GM19395 (cell line): Measurements from ENCODE around the gene PARP11.

Experiments used
- ATAC-seq: cut with Tn5 transposase; IDR thresholded peaks from one replicate; pipeline ENCODE4 v1.9.1; 2021; ENCODE audit warnings: mild to moderate bottlenecking, moderate library complexity; ENCODE audit not compliant: unreplicated experiment

The PARP11 gene

DNA sequence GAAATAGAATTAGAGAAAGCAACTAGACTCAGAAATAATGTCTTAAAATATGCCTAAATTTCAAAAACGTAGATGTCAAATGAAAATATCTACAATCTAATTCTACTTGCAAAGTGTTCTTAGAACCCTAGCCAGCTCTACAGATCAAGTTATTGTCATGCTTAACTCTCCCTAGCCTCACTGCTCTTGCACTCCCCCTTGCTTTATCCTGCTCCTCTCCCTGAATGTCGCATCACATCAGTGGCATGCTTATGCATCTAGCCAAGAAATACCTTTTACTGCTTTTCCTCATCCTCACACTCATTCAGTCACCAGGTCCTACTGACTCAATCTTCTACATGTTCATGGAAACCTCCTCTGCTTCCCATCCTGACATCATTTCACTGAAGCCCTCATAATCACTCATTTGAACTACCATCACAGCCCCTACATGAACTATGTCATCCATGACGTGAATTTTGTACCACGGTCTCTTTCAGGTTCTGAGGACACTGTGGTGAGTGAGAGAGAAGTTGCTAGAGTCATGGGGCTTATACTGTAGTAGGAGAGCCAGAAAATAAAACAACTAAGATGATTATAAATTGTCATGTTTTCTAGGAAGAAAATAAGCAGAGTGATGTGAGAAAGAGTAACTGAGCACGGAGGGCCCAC is 97.7 kb downstream of the PARP11 start:
- ATAC-seq = no peak

DNA sequence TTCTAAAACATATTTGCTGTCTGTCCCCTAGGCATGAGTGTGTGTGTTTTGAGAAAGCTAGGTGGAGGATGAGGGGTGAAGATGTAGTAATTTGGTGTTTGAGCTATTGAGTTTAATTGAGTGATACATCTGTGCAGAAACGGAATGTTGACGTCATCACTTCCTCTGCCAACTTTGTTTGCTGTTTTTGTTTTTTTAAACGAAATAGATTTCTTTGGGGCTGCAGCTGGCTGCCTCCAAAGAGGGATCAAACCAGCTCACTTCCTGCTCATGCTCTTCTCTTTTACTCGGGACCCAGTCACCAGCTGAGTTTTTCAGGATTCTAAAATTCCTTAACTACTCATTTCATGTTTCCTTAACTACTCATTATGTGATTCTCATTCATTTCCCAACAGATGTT is 100.8 kb downstream of the PARP11 start:
- ATAC-seq = no peak

DNA sequence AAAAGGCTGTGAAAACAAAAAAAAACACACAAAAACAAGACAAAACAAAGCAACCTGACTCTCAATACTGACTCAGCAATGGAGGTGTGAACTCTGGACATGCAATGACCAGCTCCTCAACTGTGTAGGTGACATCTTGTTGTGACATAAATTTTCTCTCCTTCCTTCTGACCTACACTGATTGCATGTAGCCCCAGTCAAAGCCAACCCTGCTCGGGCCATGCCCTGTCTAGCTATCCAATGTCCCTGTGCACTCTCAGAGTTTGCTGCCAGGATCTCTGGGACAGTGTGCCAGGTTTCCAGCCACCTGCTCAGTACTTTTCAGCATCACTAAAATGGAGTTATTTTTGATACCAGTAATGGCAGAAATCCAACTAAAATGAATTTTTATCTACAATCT is 101.3 kb downstream of the PARP11 start:
- ATAC-seq = no peak

DNA sequence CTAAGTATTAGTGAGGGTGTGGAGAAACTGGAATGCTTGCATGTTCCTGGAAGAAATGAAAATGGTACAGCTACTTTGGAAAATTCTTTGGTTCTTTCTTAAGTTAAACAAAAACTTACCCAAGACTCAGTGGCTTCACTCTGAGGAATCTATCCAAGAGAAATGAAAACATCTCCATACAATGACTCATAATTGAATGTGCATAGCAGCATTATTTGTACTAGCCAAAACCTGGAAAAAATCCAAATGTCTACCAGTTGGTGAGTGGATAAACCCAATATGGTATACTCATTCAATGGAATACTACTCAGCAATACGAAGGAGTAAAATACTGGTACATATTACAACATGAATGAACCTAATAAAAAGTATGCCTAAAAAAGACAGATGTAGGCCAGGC is 102.3 kb downstream of the PARP11 start:
- no peak for ATAC-seq

DNA sequence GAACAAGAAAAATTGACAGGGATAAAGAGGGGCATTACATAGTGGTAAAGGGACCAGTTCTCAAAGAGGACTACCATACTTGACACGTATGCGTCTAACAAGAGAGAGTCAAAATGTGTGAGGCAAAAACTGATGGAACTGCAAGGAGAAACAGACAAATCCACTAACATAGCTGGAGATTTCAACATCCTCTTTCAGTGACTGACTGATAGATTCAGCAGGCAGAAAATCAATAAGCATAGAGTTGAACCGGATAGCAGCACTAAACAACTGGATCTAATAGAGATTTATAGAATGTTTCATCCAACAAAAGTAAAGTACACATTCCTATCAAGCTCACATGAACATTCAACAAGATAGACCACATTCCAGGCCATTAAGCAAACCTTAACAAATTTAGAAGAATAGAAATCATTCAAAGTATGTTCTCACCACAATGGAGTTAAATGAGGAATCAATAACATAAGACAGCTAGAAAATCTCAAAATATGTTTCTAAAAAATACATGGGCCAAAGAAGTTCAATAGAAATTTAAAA is 104.2 kb downstream of the PARP11 start:
- no peak for ATAC-seq

DNA sequence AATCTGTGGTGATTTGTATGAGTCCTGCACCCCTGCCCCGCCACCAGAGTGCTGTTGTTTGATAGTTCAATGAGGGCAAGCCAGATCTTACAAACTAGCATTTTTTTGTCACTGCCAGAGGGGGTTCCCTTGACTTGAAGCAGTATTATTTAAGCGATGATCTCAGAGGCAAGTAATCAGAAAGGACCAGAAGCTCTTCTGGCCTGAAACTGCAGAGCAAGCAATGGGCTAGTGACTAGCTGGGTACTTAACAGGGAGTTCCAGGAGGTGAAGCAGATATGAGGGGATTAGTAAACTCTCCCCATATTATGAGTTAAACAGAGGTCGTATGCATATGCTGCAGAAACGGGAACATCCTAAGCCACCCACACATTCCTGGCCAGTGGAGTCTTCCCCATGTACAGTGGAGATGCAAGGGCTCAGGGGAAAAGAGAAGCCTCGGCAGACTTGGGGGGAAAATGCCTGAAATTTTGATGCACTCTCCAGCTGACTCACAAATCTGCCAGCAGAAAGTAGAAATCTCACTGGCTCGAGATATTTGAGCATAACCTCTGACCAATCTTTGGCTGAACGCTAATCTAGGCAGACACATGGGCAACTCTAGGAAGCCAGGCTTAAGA is 112.0 kb downstream of the PARP11 start:
- no peak for ATAC-seq

DNA sequence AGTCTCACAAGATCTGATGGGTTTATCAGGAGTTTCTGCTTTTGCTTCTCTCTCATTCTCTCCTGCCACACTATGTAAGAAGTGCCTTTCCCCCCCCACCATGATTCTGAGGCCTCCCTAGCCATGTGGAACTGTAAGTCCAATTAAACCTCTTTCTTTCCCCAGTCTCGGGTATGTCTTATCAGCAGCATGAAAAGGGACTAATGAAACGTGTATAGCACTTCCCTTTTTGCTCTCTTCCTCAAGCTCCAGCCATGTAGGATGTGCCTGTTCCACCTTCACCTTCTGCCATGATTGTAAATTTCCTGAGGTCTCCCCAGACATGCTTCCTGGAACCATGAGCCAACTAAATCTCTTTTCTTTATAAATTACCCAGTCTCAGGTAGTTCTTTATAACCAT is 113.3 kb downstream of the PARP11 start:
- no peak for ATAC-seq
